Measurements from ENCODE around the gene OR14K1.
"Not testable (repeated sequence)": the region's sequence is repeated elsewhere in the genome, so short reads cannot be mapped to it uniquely, and the experiment has no call there.

The OR14K1 gene, protein sequence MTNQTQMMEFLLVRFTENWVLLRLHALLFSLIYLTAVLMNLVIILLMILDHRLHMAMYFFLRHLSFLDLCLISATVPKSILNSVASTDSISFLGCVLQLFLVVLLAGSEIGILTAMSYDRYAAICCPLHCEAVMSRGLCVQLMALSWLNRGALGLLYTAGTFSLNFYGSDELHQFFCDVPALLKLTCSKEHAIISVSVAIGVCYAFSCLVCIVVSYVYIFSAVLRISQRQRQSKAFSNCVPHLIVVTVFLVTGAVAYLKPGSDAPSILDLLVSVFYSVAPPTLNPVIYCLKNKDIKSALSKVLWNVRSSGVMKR

DNA sequence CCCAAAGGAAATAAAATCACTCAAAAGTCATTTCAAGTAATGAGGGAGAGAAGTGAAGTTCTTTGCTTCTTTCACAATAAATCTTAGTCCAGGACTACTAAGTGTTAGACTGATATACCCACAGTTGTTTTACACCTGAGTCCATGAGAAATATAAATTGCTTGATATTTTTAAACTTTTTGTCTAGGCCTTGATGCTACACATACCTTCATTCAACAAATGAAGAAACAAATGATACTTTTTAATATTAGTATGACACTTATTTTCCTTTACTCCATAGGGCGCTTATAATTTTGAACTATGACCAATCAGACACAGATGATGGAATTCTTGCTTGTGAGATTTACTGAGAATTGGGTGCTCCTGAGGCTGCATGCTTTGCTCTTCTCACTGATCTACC, at the start of gene OR14K1:
TSS of gene OR14K1 (plus strand) at position 301 of the 400 bp plus-strand sequence. CDS start at position 301, 0 bp downstream.
- DNase-seq: no peak

- no peak for DNase-seq
Measured at GRCh38 chr1:247701338-247701737, 37.1 kb upstream of the OR14K1 start.

- not testable (repeated sequence) for DNase-seq
Measured at GRCh38 chr1:247710681-247711080, 27.7 kb upstream of the OR14K1 start.

DNA sequence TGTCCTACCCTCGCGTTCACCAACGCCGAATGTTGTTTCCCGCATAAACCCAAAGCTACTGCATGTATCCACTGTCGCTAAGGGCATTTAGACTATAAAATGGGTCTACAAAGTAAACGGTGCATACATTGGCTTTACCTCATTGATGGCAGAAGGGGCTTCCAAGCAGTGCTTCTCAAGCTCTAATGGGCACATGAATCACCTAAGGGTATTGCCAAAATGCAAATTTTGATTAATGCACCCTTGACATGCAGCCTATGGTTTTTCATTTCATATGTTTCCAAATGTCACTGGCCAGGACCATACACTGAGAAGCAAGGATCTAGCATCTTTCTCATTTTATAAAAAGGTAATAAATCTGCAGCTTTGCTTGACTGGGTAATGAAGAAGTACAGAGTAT, 24.7 kb upstream of the OR14K1 start:
- no peak for DNase-seq

- DNase-seq: no peak
Measured at GRCh38 chr1:247716546-247716945, 21.9 kb upstream of the OR14K1 start, which contains the start of gene OR6F1. TSS of gene OR6F1 (minus strand) at chr1:247716646. CDS start at chr1:247712755, 3,891 bp downstream.

DNA sequence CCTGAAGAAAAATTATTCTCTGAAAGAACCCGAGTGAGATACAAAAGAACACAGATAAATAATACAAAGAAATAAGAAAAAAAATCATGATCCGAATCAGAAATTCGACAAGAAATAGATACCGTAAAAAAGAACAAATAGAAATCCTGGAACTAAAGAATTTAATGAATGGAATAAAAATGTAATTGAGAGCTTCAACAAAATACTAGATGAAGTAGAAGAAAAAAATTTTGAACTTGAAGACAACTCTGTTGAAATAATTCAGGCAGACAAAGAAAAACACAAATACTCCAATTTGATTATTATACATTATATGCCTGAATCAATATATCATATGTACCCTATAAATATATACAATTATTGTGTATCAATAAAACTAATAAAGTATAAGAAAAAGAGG, 17.2 kb upstream of the OR14K1 start:
- no peak for DNase-seq

DNA sequence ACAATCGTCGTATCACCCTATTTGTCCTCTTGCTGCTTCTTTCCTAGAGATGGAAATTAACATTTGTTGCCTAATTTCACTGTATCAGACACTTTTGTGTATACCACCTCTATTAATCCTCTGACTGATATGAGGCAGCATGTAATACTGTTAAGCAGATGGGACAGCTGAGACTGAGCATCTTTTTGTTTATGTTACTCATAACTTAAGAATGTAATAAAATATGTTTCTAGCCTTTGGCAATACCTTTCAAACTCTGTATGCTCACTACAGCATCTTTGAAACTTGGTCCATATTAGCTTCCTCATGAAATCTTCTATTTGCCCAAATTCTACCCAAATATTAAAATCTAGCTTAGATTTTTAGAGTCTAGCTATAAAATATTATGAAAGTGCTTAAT, 2.3 kb downstream of the OR14K1 start:
- no peak for DNase-seq

DNA sequence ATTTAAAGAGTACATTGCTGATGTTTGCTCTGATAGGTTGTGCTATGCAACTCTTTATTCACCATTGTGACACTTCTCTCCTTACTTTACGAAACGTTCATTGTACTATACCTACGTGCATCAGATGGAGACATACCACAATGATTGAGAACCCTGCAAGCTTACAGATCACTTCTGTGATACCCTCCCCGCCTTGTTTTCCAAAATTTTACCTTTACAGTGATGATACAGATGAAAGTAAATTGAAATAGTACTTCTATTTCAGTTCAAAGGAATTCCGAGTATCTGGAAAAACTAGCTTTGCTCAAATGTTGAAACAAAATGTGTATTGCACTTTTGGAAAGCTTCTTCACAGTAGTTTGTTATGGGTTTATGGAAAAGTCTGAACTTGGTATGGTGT, 3.3 kb downstream of the OR14K1 start:
- no peak for DNase-seq

- not testable (repeated sequence) for DNase-seq
Measured at GRCh38 chr1:247742215-247742760, 3.9 kb downstream of the OR14K1 start.

GRCh38 chr1:247746391-247746935, 8.0 kb downstream of the OR14K1 start:
- DNase-seq: no peak

DNA sequence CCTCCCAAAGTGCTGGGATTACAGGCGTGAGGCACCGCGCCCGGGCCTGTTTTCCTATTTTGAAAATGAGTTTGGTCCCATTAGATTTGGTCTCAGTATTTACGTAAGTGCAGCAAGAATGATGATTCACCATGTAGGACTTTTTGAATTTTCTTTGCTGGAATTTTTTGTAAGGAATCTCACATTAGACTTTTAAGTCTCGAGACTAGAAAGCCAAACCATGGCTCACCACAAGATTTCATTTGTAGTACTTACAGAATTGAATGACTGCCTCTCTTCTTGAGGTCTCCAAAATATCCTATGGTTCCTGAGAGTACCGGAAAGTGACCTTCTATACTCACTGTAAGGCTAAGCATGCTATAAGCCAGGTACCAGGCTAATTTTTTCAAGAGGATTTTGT, 9.2 kb downstream of the OR14K1 start:
- no peak for DNase-seq

- DNase-seq: no peak
Measured at GRCh38 chr1:247748041-247748440, 9.6 kb downstream of the OR14K1 start, which contains the start of gene OR14A2. TSS of gene OR14A2 (minus strand) at chr1:247748141.

DNA sequence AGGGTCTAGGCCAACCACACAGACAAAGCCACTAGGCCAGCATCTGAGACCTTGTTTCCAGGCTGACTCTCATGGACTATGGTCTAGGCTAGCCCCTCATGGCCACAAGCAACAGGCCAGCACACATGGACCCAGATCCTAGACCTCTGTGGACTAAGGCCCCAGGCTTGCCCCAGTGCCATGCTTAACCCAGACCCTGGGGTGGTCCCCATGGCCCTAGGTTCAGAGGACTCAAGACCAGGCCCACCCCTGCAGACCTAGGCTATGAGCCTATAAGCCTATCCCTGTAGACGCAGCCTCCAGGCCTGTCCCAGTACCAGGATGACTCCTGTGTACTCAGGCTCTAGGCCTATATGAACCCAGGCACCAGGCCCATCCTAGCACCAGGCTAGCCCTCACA, 11.5 kb downstream of the OR14K1 start:
- DNase-seq: no peak

- not testable (repeated sequence) for DNase-seq
Measured at GRCh38 chr1:247754311-247754710, 15.9 kb downstream of the OR14K1 start.

GRCh38 chr1:247760456-247760855, 22.0 kb downstream of the OR14K1 start, which contains the start of gene OR1C1:
TSS of gene OR1C1 (minus strand) at chr1:247760556. CDS start at chr1:247758406, 2,150 bp downstream.
- DNase-seq: no peak

GRCh38 chr1:247769603-247770002, 31.2 kb downstream of the OR14K1 start:
- DNase-seq: no peak

All from stimulated activated CD4-positive, alpha-beta T cell treated with anti-CD3 and anti-CD28 coated beads, Interleukin-2, amount 100 ng/mL, for 48 hours (primary cell).